Measurements from ENCODE around the gene ALG1. TPM values are rescaled to one million over a fixed set of nuclear protein-coding genes. Genes with fewer than 3 reads are reported as not detected.

Gene ALG1
- polyA plus RNA-seq, 1 of the 3 experiments (the other 2 are of a cell fraction) = 27.0 TPM

DNA sequence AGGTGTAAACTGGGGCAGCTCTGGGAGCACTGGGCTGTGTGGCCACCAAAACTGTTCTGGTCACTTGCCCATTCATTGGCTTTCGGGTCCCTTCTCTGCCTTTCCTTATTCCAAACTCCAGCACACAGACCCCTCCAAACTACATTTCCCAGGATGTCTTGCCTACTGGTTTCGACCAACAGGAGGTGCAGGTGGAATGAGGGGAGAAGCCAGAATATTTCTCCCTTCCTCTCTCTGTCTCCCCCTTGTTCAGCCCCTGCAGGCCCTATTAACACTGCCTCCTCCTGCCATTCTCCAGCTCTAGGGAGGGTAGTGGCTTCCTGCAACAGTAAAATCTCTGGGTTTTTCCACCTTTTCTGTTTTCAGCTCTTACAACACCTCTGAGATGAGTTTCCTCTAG is 24.7 kb upstream of the ALG1 start (continued):
- TF ChIP-seq, protein P1, sequence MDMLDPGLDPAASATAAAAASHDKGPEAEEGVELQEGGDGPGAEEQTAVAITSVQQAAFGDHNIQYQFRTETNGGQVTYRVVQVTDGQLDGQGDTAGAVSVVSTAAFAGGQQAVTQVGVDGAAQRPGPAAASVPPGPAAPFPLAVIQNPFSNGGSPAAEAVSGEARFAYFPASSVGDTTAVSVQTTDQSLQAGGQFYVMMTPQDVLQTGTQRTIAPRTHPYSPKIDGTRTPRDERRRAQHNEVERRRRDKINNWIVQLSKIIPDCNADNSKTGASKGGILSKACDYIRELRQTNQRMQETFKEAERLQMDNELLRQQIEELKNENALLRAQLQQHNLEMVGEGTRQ (IDR thresholded peaks at IDR 0.05; ENCODE audit: borderline replicate concordance, low read depth, low read length) = no peak
- no peak for TF ChIP-seq PBX3 (IDR thresholded peaks at IDR 0.05)
- TF ChIP-seq USF1 (IDR thresholded peaks at IDR 0.05; ENCODE audit: borderline replicate concordance, low read depth) = no peak
- TF ChIP-seq NFIC (IDR thresholded peaks at IDR 0.05; ENCODE audit: borderline replicate concordance) = no peak
- no peak for TF ChIP-seq POLR2AphosphoS5 (IDR thresholded peaks at IDR 0.05; ENCODE audit: low read depth, low read length)
- TF ChIP-seq RXRA (IDR thresholded peaks at IDR 0.05; ENCODE audit: borderline replicate concordance, low read depth) = no peak
- TF ChIP-seq RFX5 (IDR thresholded peaks at IDR 0.05; ENCODE audit: low read length) = no peak
- TF ChIP-seq MXI1 (IDR thresholded peaks at IDR 0.05; ENCODE audit: low read depth, low read length) = no peak

DNA sequence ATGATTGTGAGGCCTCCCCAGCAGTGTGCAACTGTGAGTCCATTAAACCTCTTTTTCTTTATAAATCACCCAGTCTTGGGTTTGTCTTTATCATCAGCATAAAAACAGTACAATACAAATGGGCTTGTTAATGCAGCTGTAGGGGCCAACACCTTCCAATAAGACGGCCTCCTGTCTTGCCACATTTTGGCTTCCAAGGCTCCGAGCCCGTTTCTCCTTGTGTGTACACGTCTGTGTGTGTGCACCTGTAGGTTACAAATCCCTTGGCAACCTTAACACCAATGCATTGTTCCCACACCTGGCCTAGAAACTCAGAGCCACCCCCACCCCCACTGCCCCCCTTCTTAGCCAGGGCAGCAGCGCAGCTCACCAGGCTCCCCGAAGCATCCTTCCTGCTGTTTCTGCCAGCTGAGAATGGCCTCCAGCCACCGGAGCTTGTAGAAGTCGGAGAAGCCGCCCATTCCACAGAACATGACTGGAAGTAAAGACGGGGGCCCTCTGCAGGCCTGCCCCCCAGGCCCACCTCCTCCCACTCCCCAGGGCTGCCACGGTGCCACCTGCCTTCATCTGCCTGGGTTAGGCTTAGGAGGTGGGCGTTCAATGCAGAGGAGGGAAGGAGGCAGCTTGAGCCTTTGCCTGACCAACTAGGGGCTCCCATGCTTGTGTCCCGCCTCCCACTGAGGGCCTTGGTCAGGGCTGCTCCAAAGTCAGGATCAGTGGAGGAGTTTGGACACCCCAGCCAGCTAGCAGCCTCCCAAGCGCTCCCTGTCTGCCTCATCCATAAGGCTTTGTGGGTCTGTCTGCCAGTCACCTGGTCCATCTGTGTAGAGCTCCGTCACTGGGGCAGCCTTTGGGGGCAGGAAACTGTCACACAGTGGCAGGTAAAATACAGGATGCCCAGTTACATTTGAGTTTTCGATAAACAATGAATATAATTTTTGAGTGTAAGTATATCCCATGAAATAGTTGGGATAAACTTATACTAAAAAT is 16.5 kb upstream of the ALG1 start:
- Histone ChIP-seq H3K27ac (ENCODE audit: low read depth in 2 of 2, low read length in 1 of 2) (no peak overlapping the region), H4K20me1 (ENCODE audit: insufficient read depth) (no peaks in the 10 kb centered on the region), H3K4me3 (ENCODE audit: low read depth in 2 of 2, low read length in 1 of 2) (no peak overlapping the region), H3K79me2 (ENCODE audit: insufficient read depth) (no peaks in the 10 kb centered on the region), H3F3A (replicated peaks; ENCODE audit: insufficient read depth) (no peaks in the 10 kb centered on the region), H3K36me3 (replicated peaks in 1 of 2; ENCODE audit: control insufficient read depth in 1 of 2, insufficient read depth in 2 of 2, low read length in 1 of 2) (no peaks in the 10 kb centered on the region), H3K27me3 (ENCODE audit: insufficient read depth) (peaks cover 7% of the 10 kb centered on the region; the same call in 1 of the 2 replicates), H3K9me3 (no peaks in the 10 kb centered on the region), H2AFZ (ENCODE audit: low read depth) (no peak overlapping the region), H3K4me2 (no peak overlapping the region), H3K4me1 (ENCODE audit: control insufficient read depth in 1 of 2, insufficient read depth in 2 of 2, low read depth in 1 of 2, low read length in 1 of 2) (no peaks in the 10 kb centered on the region), H3K9me2 (no peaks in the 10 kb centered on the region), H3K9ac (no peak overlapping the region)
- CTCF ChIA-PET = interaction anchor here (0.8 to 2.3 kb wide), 5 partner anchors 7 to 37 kb away, joined by 3 to 13 read pairs (median 6); partner anchors contain the start of gene ALG1
- DNase-seq = no peak
- 68% methylated on average over 11 of the region's 16 CpGs for WGBS (ENCODE audit: low lambda C conversion rate)
- POLR2A ChIA-PET = no interaction called here
- TF ChIP-seq SMC3 (IDR thresholded peaks at IDR 0.05; ENCODE audit: low read depth, low read length) = no peak
- TF ChIP-seq PBX3 (IDR thresholded peaks at IDR 0.05) = no peak
- TF ChIP-seq TEAD4 (IDR thresholded peaks at IDR 0.05; ENCODE audit: borderline replicate concordance, insufficient read depth) = no peak
- no peak for TF ChIP-seq FOXJ3 (CRISPR knock-in tag; IDR thresholded peaks at IDR 0.05)
- TF ChIP-seq JUND (IDR thresholded peaks at IDR 0.05) = no peak
- TF ChIP-seq RAD21 (IDR thresholded peaks at IDR 0.05; ENCODE audit: low read length) = no peak
- no peak for TF ChIP-seq USF1 (IDR thresholded peaks at IDR 0.05; ENCODE audit: borderline replicate concordance, low read depth)
- TF ChIP-seq MAX (IDR thresholded peaks at IDR 0.05; ENCODE audit: low read depth) = no peak
- no peak for TF ChIP-seq EP300 (IDR thresholded peaks at IDR 0.05; ENCODE audit: borderline replicate concordance in 1 of 2, low read depth in 1 of 2, low read length in 1 of 2)
- TF ChIP-seq CTCF (IDR thresholded peaks at IDR 0.05) = no peak
- no peak for TF ChIP-seq ELF1 (IDR thresholded peaks at IDR 0.05)
- TF ChIP-seq CHD2 (IDR thresholded peaks at IDR 0.05; ENCODE audit: low read length, partially characterized antibody) = no peak
- TF ChIP-seq, protein P2, sequence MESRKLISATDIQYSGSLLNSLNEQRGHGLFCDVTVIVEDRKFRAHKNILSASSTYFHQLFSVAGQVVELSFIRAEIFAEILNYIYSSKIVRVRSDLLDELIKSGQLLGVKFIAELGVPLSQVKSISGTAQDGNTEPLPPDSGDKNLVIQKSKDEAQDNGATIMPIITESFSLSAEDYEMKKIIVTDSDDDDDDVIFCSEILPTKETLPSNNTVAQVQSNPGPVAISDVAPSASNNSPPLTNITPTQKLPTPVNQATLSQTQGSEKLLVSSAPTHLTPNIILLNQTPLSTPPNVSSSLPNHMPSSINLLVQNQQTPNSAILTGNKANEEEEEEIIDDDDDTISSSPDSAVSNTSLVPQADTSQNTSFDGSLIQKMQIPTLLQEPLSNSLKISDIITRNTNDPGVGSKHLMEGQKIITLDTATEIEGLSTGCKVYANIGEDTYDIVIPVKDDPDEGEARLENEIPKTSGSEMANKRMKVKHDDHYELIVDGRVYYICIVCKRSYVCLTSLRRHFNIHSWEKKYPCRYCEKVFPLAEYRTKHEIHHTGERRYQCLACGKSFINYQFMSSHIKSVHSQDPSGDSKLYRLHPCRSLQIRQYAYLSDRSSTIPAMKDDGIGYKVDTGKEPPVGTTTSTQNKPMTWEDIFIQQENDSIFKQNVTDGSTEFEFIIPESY (IDR thresholded peaks at IDR 0.05; ENCODE audit: borderline replicate concordance, low read depth) = no peak
- no peak for TF ChIP-seq MXI1 (IDR thresholded peaks at IDR 0.05; ENCODE audit: low read depth, low read length)
- TF ChIP-seq SIN3A (IDR thresholded peaks at IDR 0.05; ENCODE audit: borderline replicate concordance, low read depth, low read length) = no peak
- TF ChIP-seq RXRA (IDR thresholded peaks at IDR 0.05; ENCODE audit: borderline replicate concordance, low read depth) = no peak
